Endothelial cell of umbilical vein (primary cell): ENCODE data around the gene EEF1E1. TPM values are rescaled to one million over a fixed set of nuclear protein-coding genes. Genes with fewer than 3 reads are reported as not detected.

Experiments
- BruUV-seq: library from RNA; stranded (reverse); fragments of 400-500 nt; replicated peaks from 2 replicates; lab custom pipeline; 2021; lab: Mats Ljungman, UMichigan
- CTCF ChIA-PET: fragments of 300-600, 350-600 bp; sonication (Branson Sonifier 250); formaldehyde crosslinking; loops from one replicate; lab custom pipeline; 2021; ENCODE audit warnings: antibody characterized with exemption, inconsistent platforms; lab: Charles Lee
- POLR2A ChIA-PET: fragments of 300-600, 350-600 bp; sonication (Branson Sonifier 250); formaldehyde crosslinking; loops from one replicate; lab custom pipeline; 2021; ENCODE audit warnings: antibody characterized with exemption, inconsistent platforms; lab: Charles Lee
- DNase-seq: peaks from one replicate; pipeline ENCODE4 v3.0.0-alpha.2; 2011; ENCODE audit warnings: low read depth, low spot score
- FAIRE-seq: peaks from 2 replicates; lab custom pipeline; 2011; peaks lifted over from hg19 to GRCh38; lab: Jason Lieb, UNC
- H2AFZ ChIP-seq: 2 replicates; pipeline ENCODE4 v1.6.0; 2012; ENCODE audit warnings: low read depth, low read length, control low read depth, inconsistent platforms
- H3K27ac ChIP-seq: 2 replicates; pipeline ENCODE4 v1.5.1; 2011; ENCODE audit warnings: low read depth, mild to moderate bottlenecking, control low read depth, low read length, moderate library complexity; ENCODE audit not compliant: insufficient read depth
- H3K27me3 ChIP-seq, 2 experiments: 2 replicates each; pipeline versions ENCODE4 v1.6.0 to v1.6.1; 2011; ENCODE audit warnings: low read length in 2 of 2, mixed read lengths in 1 of 2; ENCODE audit not compliant: control insufficient read depth in 2 of 2, insufficient read depth in 2 of 2
- H3K36me3 ChIP-seq, 2 experiments: 2 replicates in 1 of 2; 3 replicates in 1 of 2; pipeline ENCODE4 v1.5.1; 2011; ENCODE audit warnings: low read length in 2 of 2, mild to moderate bottlenecking in 1 of 2, moderate library complexity in 1 of 2; ENCODE audit not compliant: control insufficient read depth in 2 of 2, insufficient read depth in 2 of 2; ENCODE audit errors: extremely low read depth in 1 of 2
- H3K4me1 ChIP-seq: 3 replicates; pipeline ENCODE4 v1.5.1; 2011; ENCODE audit warnings: mild to moderate bottlenecking, low read length; ENCODE audit not compliant: control insufficient read depth, insufficient read depth; ENCODE audit errors: extremely low read depth
- H3K4me2 ChIP-seq: 2 replicates; pipeline ENCODE4 v1.6.1; 2011; ENCODE audit warnings: low read length, control low read depth, mixed read lengths; ENCODE audit not compliant: insufficient read depth
- H3K4me3 ChIP-seq, 3 experiments: fragments of 200-600 bp in 1 of 3; sonication (generic), shearing (Covaris generic) in 1 of 3; replicated peaks in 1 of 3; 2 replicates each; pipeline ENCODE4 v1.5.1; 2011 to 2016; ENCODE audit warnings: control low read depth in 3 of 3, low read length in 3 of 3, mild to moderate bottlenecking in 2 of 3, inconsistent platforms in 1 of 3, low read depth in 1 of 3, moderate library complexity in 1 of 3; ENCODE audit not compliant: insufficient read depth in 1 of 3
- H3K79me2 ChIP-seq: 2 replicates; pipeline ENCODE4 v1.6.0; 2012; ENCODE audit warnings: low read length, inconsistent platforms; ENCODE audit not compliant: control insufficient read depth, insufficient read depth
- H3K9ac ChIP-seq: replicated peaks from 2 replicates; pipeline ENCODE3; 2011; ENCODE audit warnings: low read length, control low read depth; ENCODE audit not compliant: insufficient read depth; ENCODE audit errors: extremely low read depth
- H3K9me1 ChIP-seq: replicated peaks from 3 replicates; pipeline ENCODE4 v1.6.0; 2011; ENCODE audit warnings: mild to moderate bottlenecking, low read length; ENCODE audit not compliant: control insufficient read depth, insufficient read depth; ENCODE audit errors: extremely low read depth
- H3K9me3 ChIP-seq: replicated peaks from 2 replicates; pipeline ENCODE4 v1.5.1; 2012; ENCODE audit warnings: low read length, inconsistent platforms; ENCODE audit not compliant: control insufficient read depth, insufficient read depth
- H4K20me1 ChIP-seq: replicated peaks from 2 replicates; pipeline ENCODE3; 2011; ENCODE audit warnings: mild to moderate bottlenecking, low read length; ENCODE audit not compliant: control insufficient read depth, insufficient read depth; ENCODE audit errors: extremely low read depth
- CTCF ChIP-seq, 2 donors: IDR thresholded peaks; 1 replicate in 1 of 2; 2 replicates in 1 of 2; pipeline ENCODE4 v1.5.1; 2011; ENCODE audit warnings: low read length in 2 of 2, mild to moderate bottlenecking in 2 of 2, moderate library complexity in 2 of 2, control low read depth in 1 of 2, inconsistent platforms in 1 of 2, low read depth in 1 of 2; ENCODE audit not compliant: insufficient read depth in 1 of 2; ENCODE audit errors: extremely low read depth in 1 of 2
- EZH2 ChIP-seq: IDR thresholded peaks from 2 replicates; pipeline ENCODE4 v1.6.1; 2012; ENCODE audit warnings: borderline replicate concordance, low read depth, mild to moderate bottlenecking, moderate library complexity, low read length, inconsistent platforms; ENCODE audit not compliant: severe bottlenecking
- FOS ChIP-seq: IDR thresholded peaks from 2 replicates; pipeline ENCODE4 v1.6.1; 2011; ENCODE audit warnings: mild to moderate bottlenecking, low read length, moderate library complexity, borderline replicate concordance; ENCODE audit not compliant: insufficient read depth
- GATA2 ChIP-seq: IDR thresholded peaks from 2 replicates; pipeline ENCODE4 v1.7.0; 2011; ENCODE audit warnings: low read depth, mild to moderate bottlenecking, moderate library complexity, mixed read lengths, low read length; ENCODE audit not compliant: insufficient read length, insufficient read depth
- JUN ChIP-seq: IDR thresholded peaks from 2 replicates; pipeline ENCODE4 v1.6.1; 2011; ENCODE audit warnings: borderline replicate concordance, low read depth; ENCODE audit not compliant: insufficient read length, insufficient read depth
- MAX ChIP-seq: IDR thresholded peaks from 2 replicates; pipeline ENCODE4 v1.6.1; 2011; ENCODE audit not compliant: insufficient read depth, insufficient read length
- MYC ChIP-seq: IDR thresholded peaks from one replicate; pipeline ENCODE4 v1.6.1; 2011; ENCODE audit warnings: mild to moderate bottlenecking, low read depth, low read length
- POLR2A ChIP-seq: IDR thresholded peaks from 2 replicates; pipeline ENCODE4 v1.6.1; 2012; ENCODE audit warnings: low read depth, mild to moderate bottlenecking, control low read depth, low read length
- POLR2AphosphoS5 ChIP-seq: IDR thresholded peaks from 2 replicates; pipeline ENCODE4 v1.6.1; 2012; ENCODE audit warnings: low read depth, mild to moderate bottlenecking, control low read depth, low read length, moderate library complexity; ENCODE audit not compliant: insufficient read depth
- dilution Hi-C: fragments of 300-500 bp; cut with MboI; formaldehyde crosslinking; loops from one replicate; pipeline ENCODE4 v1.15.0; 2019; ENCODE audit warnings: low sequenced_read_pairs; ENCODE audit not compliant: extremely low pct_ligation_motif_present
- intact Hi-C: fragments of 100-400 bp; cut with micrococcal nuclease; formaldehyde crosslinking; loops from one replicate; pipeline ENCODE4 v1.10.0; 2022
- polyA plus RNA-seq, 4 experiments: library from polyadenylated mRNA; depleted of rRNA in 3 of 4; stranded (reverse) in 3 of 4; unstranded in 1 of 4; fragments of >200 nt; gene quantifications; 2 replicates each; pipeline versions ENCODE4 v1.2.1 to v1.2.3, GENCODE V29; 2011 to 2012; ENCODE audit warnings: missing spikeins in 1 of 4
- total RNA-seq: library from RNA; stranded (reverse); gene quantifications from 2 replicates; pipeline ENCODE4 v1.2.3, GENCODE V29; 2021

Gene EEF1E1
- total and polyA plus RNA-seq, 2 donors (not counting 3 experiments of a cell fraction or from before 2014, with no cell fraction given), result 53.8 to 58.1 TPM

DNA sequence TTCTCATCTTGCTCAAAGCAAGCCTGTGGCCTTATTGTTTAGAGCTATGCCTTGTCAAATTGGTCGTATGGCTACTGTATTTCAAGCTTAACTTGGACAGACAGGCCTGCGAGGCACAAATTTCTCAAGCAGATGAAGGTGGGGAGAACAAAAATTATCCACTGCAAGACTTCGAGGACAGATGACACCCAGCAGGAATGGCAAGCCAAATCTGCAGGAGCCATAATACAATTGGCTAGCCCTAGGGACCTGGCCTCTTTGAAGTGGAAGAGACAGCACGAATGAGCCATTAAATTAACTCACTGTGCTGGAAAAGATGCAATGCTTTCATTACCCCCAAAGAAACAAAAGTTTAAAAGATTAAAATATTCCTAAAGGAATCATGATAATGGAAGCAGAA is 33.2 kb downstream of the EEF1E1 start:
- POLR2A ChIA-PET, result no interaction called here
- Histone ChIP-seq H3K79me2 (no peaks in the 10 kb centered on the region), H3K36me3 (no peaks in the 10 kb centered on the region), H3K27me3 (no peaks in the 10 kb centered on the region), H3K4me2 (no peak overlapping the region), H3K9me3 (no peaks in the 10 kb centered on the region), H3K4me1 (peaks cover 5% of the 10 kb centered on the region), H3K27ac (no peak overlapping the region), H3K9me1 (no peaks in the 10 kb centered on the region), H3K4me3 (no peak overlapping the region), H3K9ac (no peak overlapping the region), H4K20me1 (no peaks in the 10 kb centered on the region), H2AFZ (no peak overlapping the region)
- TF ChIP-seq POLR2AphosphoS5, result no peak
- TF ChIP-seq POLR2A, result no peak
- TF ChIP-seq MAX, result no peak
- TF ChIP-seq CTCF (IDR thresholded peaks at IDR 0.05; ENCODE audit: extremely low read depth in 1 of 2, insufficient read depth in 1 of 2, low read depth in 1 of 2, low read length in 2 of 2), result no peak
- no peak for TF ChIP-seq EZH2
- TF ChIP-seq JUN, result no peak
- TF ChIP-seq MYC, result no peak
- no peak for TF ChIP-seq GATA2
- TF ChIP-seq FOS, result no peak
- DNase-seq, result no peak
- dilution Hi-C loops, result no loop called here
- CTCF ChIA-PET, result interaction anchor here (1.4 kb wide), 1 partner anchor 11 kb away, joined by 5 read pairs; no protein-coding TSS in a partner anchor
- BruUV-seq, result no TSS peak
- intact Hi-C loops, result loop anchor here (10.0 kb wide), 1 partner anchor 674 kb away; no protein-coding TSS in a partner anchor
- FAIRE-seq, result no peak
